Neutrophil (primary cell): ENCODE data around the gene PLTP.

Experiments
- H3K27ac ChIP-seq: fragments of 200-600 bp; sonication (generic); 2 replicates; pipeline ENCODE4 v1.5.1; 2016; ENCODE audit warnings: mild to moderate bottlenecking, moderate library complexity
- H3K27me3 ChIP-seq: fragments of 200-600 bp; sonication (generic); 2 replicates; pipeline ENCODE4 v1.6.0; 2016; ENCODE audit warnings: mild to moderate bottlenecking
- H3K36me3 ChIP-seq: fragments of 200-600 bp; sonication (generic); 2 replicates; pipeline ENCODE4 v1.5.1; 2017
- H3K4me1 ChIP-seq, 2 experiments: fragments of 200-600 bp in 1 of 2; sonication (generic) in 1 of 2; 1 replicate in 1 of 2; 2 replicates in 1 of 2; pipeline versions ENCODE4 v1.5.1 to v1.6.1; 2013 to 2016; ENCODE audit warnings: low read depth in 1 of 2, low read length in 1 of 2, mild to moderate bottlenecking in 1 of 2, moderate library complexity in 1 of 2; ENCODE audit not compliant: control insufficient read depth in 1 of 2, insufficient read depth in 1 of 2
- H3K4me3 ChIP-seq, 2 experiments: fragments of 200-600 bp in 1 of 2; sonication (generic) in 1 of 2; 1 replicate in 1 of 2; 2 replicates in 1 of 2; pipeline ENCODE4 v1.5.1; 2013 to 2016; ENCODE audit warnings: low read depth in 1 of 2, low read length in 1 of 2, mild to moderate bottlenecking in 1 of 2, moderate library complexity in 1 of 2
- H3K9me3 ChIP-seq: fragments of 200-600 bp; sonication (generic); 2 replicates; pipeline ENCODE4 v1.5.1; 2016
- TF ChIP-seq, protein P1 (sequence below): fragments of 200-600 bp; sonication (generic); IDR thresholded peaks from 2 replicates; pipeline ENCODE4 v1.5.1; 2016; ENCODE audit warnings: antibody characterized with exemption

PLTP gene

GRCh38 chr20:45898285-45898684 is 13.7 kb downstream of the PLTP start:
- H3K27ac ChIP-seq: no peak overlapping the region

DNA sequence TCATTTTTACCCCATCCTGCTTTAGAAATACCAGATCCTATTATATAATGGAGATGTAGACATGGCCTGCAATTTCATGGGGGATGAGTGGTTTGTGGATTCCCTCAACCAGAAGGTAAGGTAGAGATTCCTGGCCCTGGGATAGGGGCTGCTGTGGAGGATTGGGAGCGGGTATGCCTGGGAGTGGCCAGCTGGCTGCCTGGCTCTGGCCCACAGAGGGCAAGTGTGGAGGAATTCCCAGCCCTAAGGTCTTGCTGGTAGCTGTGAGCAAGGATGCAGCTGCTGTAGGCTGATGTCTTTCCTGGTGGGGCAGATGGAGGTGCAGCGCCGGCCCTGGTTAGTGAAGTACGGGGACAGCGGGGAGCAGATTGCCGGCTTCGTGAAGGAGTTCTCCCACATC is 14.3 kb downstream of the PLTP start:
- peaks cover 64% of the 10 kb centered on the region for H3K36me3 ChIP-seq

More at GRCh38 chr20:45898285-45898684, 13.7 kb downstream of the PLTP start:
- Histone ChIP-seq H3K36me3 (peaks cover 64% of the 10 kb centered on the region), H3K4me3 (no peak overlapping the region), H3K4me1 (peaks cover 13 to 14% of the 10 kb centered on the region in 2 experiments), H3K27me3 (no peaks in the 10 kb centered on the region), H3K9me3 (no peaks in the 10 kb centered on the region)
- TF ChIP-seq, protein P1, sequence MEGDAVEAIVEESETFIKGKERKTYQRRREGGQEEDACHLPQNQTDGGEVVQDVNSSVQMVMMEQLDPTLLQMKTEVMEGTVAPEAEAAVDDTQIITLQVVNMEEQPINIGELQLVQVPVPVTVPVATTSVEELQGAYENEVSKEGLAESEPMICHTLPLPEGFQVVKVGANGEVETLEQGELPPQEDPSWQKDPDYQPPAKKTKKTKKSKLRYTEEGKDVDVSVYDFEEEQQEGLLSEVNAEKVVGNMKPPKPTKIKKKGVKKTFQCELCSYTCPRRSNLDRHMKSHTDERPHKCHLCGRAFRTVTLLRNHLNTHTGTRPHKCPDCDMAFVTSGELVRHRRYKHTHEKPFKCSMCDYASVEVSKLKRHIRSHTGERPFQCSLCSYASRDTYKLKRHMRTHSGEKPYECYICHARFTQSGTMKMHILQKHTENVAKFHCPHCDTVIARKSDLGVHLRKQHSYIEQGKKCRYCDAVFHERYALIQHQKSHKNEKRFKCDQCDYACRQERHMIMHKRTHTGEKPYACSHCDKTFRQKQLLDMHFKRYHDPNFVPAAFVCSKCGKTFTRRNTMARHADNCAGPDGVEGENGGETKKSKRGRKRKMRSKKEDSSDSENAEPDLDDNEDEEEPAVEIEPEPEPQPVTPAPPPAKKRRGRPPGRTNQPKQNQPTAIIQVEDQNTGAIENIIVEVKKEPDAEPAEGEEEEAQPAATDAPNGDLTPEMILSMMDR: no peak

DNA sequence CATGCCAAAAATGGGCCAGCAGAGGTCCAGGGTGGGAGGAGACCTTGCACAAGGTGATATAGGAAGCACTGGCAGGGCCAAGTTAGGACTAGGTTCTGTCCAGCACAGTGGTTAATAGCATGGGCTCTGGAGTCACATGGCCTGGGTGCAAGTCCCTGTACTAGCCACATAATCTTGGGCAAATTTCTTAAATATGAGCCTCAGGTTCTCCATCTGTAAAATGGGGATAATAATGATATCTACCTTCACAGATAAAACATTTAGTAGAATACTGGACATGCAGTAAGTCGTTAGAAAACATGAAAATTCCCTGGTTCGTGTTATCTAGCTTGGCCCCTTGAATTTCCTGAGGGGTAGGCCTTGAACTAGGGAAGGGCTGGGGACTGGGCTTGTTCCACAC is 14.7 kb downstream of the PLTP start:
- Histone ChIP-seq H3K4me3 (no peak overlapping the region), H3K27ac (no peak overlapping the region), H3K27me3 (no peaks in the 10 kb centered on the region), H3K4me1 (peaks cover 23 to 24% of the 10 kb centered on the region in 2 experiments), H3K9me3 (no peaks in the 10 kb centered on the region), H3K36me3 (peaks cover 64% of the 10 kb centered on the region)
- TF ChIP-seq, protein P1: no peak

More for the DNA sequence above, 14.3 kb downstream of the PLTP start:
- Histone ChIP-seq H3K27me3 (no peaks in the 10 kb centered on the region), H3K4me1 (peaks cover 19 to 20% of the 10 kb centered on the region in 2 experiments), H3K9me3 (no peaks in the 10 kb centered on the region), H3K27ac (no peak overlapping the region), H3K4me3 (no peak overlapping the region)
- TF ChIP-seq, protein P1: no peak

DNA sequence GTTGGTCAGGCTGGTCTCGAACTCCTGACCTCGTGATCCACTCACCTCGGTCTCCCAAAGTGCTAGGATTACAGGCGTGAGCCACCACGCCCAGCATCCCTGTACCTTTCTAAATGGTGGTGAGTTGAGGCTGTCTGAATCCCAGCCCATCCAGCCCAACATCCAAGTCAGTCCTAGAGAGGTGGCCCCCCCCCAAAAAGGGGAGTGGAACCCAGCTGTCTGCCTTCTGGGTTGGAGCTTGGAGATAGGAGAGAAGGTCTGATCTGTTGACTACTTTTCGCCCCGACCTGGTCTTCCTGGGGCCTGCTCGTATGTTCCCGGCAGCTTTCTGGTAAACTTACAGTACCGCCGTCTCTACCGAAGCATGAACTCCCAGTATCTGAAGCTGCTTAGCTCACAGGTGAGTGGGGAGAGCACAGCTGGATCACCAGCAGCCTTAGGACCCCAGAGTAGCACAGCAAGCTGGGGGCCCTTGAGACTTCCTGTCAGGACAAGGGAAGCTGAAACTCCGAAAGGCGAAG is 15.3 kb downstream of the PLTP start:
- Histone ChIP-seq H3K27me3 (no peaks in the 10 kb centered on the region), H3K36me3 (peaks cover 64% of the 10 kb centered on the region), H3K27ac (no peak overlapping the region), H3K9me3 (no peaks in the 10 kb centered on the region), H3K4me3 (no peak overlapping the region), H3K4me1 (peaks cover 29% of the 10 kb centered on the region in 2 experiments)
- TF ChIP-seq, protein P1: no peak

DNA sequence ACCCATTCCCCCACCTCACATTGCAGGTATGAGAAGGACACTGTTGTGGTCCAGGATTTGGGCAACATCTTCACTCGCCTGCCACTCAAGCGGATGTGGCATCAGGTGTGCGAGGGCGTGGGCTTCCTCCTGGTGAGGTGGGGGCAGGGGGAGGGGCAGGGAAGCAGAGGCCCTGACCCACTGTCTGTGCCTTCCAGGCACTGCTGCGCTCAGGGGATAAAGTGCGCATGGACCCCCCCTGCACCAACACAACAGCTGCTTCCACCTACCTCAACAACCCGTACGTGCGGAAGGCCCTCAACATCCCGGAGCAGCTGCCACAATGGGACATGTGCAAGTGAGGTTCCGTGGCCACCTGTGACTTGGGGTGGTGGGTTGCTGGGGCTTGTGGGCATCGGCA is 17.2 kb downstream of the PLTP start:
- Histone ChIP-seq H3K4me3 (no peak overlapping the region), H3K27me3 (no peaks in the 10 kb centered on the region), H3K27ac (no peak overlapping the region), H3K9me3 (no peaks in the 10 kb centered on the region), H3K36me3 (peaks cover 64% of the 10 kb centered on the region), H3K4me1 (peaks cover 41 to 46% of the 10 kb centered on the region in 2 experiments)
- TF ChIP-seq, protein P1: no peak
